ENCODE results near the gene CSH2.
"Not testable (repeated sequence)": the region's sequence is repeated elsewhere in the genome, so short reads cannot be mapped to it uniquely, and the experiment has no call there.

CSH2 gene

DNA sequence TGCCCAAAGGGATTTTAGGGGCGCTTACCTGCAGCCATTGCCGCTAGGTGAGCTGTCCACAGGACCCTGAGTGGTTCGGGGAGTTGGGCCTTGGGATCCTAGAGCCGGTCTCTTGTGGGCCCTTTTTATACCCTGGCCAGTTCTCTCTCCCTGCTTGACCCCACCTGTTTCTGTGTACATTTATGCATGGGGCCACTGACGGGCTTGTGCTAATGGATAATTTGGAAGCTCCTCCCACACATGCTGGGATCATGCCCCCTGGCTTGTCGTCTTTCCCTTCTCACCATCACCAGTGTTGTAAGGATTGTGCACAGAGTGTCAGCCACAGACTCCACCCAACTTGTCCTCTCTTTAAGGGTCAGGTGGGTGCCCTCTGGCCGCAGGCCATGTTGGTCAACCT, at the start of gene CSH2:
TSS of gene CSH2 (minus strand) at position 101 of the 400 bp plus-strand sequence. CDS start at position 38, 63 bp downstream.
- not testable (repeated sequence) for DNase-seq

DNA sequence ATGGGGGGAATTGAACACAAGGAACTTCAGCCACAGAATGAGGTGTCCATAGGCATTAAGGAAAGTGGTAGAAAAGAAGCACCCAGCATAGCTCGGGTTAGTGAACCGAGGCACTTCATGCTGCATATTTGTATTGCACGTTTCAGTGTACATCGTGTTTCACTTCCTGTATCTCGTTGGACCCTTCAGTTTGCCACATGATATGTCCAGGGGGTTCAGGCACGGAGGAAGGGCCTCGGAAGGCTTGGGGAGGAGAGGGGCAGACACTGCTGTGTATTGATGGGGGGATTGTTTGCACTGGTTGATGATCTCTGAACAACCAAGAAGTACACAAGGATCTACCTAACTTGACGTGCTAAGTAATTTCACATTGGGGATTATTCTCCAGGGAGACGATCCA, 48.9 kb upstream of the CSH2 start:
- DNase-seq: not testable (repeated sequence)

DNA sequence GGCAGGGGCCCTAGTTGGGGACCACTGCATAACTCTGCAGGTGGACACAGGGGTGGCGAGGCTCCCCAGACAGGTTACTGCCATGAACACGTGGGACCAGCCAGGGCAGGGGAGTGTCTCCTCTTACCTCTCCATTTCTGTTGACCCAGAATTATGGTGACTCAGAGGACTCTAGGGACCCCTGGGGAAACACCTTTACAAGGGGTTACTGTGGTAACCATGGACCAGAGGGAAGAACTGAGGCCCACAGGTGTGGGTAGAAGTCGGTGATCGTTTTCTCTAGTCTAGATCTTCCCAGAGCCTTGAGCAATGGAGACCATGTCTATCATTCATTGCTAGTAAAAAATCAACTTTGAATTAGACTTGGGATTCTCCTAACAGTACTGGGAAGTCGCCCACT, 47.3 kb upstream of the CSH2 start:
- not testable (repeated sequence) for DNase-seq

DNA sequence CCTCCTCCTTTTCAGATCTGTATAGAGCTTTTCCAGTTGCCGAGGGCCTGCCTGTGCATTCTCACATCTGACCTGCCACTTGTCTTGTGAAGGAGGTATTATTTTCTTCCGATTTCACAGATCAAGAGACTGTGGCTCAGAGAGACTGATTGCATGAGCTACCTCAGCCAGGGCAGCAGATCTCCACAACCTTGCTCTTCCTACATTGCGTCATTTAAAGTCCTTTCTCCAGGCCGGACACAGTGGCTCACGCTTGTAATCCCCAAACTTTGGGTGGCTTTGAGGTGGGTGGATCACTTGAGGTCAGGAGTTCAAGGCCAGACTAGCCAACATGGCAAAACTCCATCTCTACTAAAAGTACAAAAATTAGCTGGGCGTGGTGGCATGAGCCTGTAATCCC, 46.6 kb upstream of the CSH2 start:
- not testable (repeated sequence) for DNase-seq

DNA sequence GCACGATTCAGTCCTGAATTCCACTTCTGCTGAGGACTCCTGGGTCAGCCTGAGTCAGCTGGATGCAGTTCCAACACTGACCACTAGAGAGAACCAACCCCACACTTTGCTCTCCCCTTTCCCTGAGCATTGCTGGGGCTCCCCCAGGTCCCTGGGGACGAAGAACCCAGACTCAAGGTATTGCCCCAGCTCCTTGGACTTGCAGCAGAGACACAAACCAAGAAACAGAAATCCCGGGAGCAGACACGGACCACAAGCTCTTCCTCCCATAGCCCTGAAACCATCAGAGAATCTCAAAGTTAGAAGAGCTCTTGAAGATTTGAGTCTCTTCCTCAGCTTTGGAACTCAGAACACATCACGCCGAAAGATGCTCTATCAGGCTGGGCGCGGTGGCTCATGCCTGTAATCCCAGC, 45.8 kb upstream of the CSH2 start:
- peak; percentile 73 for DNase-seq

DNA sequence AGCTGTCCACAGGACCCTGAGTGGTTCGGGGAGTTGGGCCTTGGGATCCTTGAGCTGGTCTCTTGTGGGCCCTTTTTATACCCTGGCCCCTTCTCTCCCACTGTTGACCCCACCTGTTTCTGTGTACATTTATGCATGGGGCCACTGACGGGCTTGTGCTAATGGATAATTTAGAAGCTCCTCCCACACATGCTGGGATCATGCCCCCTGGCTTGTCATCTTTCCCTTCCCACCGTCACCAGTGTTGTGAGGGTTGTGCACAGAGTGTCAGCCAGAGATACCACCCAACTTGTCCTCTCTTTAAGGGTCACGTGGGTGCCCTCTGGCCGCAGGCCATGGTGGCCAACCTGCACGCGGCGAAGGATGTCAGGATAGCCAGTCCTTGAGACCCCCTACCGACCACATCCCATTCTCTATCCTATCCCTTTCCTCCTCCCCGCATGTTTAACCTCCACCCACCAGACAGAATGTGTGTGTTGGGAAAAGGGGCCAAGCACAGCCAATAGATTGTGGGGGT, 45.4 kb upstream of the CSH2 start, which contains the start of gene GH1:
TSS of gene GH1 (minus strand) at position 51 of the 517 bp plus-strand sequence. CDS start 63 bp downstream, outside the sequence.
- DNase-seq: not testable (repeated sequence)

DNA sequence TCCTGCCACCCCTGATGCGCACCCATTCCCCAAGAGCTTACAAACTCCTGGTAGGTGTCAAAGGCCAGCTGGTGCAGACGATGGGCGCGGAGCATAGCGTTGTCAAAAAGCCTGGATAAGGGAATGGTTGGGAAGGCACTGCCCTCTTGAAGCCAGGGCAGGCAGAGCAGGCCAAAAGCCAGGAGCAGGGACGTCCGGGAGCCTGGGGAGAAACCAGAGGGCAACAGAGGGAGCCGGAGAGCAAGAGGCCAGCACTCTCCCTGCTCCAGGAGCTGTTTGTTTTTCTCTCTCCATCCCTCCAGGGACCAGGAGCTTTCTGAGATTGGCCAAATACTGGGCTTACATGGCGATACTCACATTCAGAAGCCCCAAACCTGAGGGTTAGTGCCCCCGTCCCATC, 44.8 kb upstream of the CSH2 start:
- no peak for DNase-seq

DNA sequence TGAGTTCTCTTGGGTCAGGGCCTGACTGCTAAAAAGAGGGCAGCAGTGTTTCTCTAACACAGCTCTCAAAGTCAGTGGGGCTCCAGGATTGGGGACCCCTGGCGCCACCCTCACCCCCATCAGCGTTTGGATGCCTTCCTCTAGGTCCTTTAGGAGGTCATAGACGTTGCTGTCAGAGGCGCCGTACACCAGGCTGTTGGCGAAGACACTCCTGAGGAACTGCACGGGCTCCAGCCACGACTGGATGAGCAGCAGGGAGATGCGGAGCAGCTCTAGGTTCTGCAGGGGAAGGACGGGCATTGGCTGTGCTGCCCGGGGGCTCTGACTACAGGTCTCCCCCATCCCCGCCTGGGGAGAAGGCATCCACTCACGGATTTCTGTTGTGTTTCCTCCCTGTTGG, 44.2 kb upstream of the CSH2 start:
- no peak for DNase-seq

DNA sequence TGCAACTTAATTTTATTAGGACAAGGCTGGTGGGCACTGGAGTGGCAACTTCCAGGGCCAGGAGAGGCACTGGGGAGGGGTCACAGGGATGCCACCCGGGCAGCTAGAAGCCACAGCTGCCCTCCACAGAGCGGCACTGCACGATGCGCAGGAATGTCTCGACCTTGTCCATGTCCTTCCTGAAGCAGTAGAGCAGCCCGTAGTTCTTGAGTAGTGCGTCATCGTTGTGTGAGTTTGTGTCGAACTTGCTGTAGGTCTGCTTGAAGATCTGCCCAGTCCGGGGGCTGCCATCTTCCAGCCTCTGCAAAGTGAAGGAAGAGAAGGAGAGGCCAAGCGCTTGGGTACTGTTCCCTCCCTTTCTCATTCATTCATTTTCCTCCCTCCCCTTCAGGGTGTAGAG, 43.7 kb upstream of the CSH2 start:
- DNase-seq: not testable (repeated sequence)

DNA sequence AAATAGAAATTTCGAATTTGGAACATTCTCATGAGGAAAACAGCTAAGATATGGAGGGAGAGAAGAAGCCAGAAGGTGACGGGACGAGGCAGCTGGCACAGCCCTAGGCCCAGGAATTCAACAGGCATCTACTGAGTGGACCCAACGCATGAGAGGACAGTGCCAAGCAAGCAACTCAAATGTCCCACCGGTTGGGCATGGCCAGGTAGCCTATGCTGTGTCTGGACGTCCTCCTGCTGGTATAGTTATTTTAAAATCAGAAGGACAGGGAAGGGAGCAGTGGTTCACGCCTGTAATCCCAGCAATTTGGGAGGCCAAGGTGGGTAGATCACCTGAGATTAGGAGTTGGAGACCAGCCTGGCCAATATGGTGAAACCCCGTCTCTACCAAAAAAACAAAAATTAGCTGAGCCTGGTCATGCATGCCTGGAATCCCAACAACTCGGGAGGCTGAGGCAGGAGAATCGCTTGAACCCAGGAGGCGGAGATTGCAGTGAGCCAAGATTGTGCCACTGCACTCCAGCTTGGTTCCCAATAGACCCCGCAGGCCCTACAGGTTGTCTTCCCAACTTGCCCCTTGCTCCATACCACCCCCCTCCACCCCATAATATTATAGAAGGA, 43.2 kb upstream of the CSH2 start:
- no peak for DNase-seq

DNA sequence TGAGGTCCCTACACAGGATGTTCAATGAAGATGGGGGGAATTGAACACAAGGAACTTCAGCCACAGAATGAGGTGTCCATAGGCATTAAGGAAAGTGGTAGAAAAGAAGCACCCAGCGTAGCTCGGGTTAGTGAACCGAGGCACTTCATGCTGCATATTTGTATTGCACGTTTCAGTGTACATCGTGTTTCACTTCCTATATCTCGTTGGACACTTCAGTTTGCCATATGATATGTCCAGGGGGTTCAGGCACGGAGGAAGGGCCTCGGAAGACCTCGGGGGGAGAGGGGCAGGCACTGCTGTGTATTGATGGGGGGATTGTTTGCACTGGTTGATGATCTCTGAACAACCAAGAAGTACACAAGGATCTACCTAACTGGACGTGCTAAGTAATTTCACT, 42.3 kb upstream of the CSH2 start:
- not testable (repeated sequence) for DNase-seq

DNA sequence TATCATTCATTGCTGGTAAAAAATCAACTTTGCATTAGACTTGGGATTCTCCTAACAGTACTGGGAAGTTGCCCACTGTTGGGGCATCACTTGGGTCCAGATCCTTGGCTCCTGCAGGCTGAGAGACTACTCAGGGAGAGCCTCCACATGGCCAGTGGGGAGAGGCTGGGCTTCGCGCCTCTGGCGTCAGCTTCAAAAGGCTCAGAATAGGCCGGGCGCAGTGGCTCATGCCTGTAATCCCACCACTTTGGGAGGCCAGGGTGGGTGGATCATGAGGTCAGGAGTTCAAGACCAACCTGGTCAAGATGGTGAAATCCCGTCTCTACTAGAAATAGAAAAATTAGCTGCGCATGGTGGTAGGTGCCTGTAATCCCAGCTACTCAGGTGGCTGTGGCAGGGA, 41.0 kb upstream of the CSH2 start:
- DNase-seq: no peak

DNA sequence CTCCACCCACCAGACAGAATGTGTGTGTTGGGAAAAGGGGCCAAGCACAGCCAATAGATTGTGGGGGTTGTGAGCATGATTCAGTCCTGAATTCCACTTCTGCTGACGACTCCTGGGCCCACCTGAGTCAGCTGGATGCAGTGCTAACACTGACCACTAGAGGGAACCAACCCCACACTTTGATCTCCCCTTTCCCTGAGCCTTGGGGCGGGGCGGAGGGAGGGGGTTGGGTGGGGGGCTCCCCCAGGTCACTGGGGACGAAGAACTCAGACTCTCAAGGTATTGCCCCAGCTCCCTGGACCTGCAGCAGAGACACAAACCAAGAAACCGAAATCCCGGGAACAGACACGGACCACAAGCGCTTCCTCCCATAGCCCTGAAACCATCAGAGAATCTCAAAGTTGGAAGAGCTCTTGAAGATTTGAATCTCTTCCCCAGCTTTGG, 38.2 kb upstream of the CSH2 start:
- DNase-seq: peak; percentile 68

DNA sequence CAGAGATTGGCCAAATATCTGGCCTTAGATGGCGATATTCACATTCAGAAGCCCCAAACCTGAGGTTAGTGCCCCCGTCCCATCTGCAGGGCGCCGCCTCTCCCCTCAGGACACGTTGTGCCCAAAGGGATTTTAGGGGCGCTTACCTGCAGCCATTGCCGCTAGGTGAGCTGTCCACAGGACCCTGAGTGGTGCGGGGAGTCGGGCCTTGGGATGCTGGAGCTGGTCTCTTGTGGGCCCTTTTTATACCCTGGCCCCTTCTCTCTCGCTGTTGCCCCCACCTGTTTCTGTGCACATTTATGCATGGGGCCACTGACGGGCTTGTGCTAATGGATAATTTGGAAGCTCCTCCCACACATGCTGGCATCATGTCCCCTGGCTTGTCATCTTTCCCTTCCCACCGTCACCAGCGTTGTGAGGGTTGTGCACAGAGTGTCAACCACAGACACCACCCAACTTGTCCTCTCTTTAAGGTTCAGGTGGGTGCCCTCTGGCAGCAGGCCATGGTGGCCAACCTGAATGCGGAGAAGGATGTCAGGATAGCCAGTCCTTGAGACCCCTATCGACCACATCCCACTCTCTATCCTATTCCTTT, 37.7 kb upstream of the CSH2 start, which contains the start of gene CSHL1:
TSS of gene CSHL1 (minus strand) at position 218 of the 595 bp plus-strand sequence. CDS start at position 156, 62 bp downstream.
- DNase-seq: no peak

DNA sequence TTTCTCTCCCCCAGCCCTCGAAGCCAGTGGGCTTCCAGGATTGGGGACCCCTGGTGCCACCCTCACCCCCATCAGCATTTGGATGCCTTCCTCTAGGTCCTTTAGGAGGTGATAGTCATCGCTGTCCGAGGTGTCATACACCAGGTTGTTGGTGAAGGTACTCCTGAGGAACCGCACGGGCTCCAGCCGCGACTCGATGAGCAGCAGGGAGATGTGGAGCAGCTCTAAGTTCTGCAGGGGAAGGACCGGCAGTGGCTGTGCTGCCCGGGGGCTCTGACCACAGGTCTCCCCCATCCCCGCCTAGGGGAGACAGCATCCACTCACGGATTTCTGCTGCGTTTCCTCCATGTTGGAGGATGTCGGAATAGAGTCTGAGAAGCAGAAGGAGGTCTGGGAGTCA, 36.6 kb upstream of the CSH2 start:
- DNase-seq: no peak

DNA sequence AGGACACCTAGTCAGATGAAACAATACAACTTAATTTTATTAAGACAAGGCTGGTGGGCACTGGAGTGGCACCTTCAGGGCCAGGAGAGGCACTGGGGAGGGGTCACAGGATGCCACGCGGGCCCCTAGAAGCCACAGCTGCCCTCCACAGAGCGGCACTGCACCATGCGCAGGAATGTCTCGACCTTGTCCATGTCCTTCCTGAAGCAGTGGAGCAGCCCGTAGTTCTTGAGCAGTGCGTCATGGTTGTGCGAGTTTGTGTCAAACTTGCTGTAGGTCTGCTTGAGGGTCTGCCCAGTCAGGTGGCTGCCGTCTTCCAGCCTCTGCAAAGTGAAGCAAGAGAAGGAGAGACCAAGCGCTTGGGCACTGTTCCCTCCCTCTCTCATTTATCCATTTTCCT, 36.1 kb upstream of the CSH2 start:
- not testable (repeated sequence) for DNase-seq

DNA sequence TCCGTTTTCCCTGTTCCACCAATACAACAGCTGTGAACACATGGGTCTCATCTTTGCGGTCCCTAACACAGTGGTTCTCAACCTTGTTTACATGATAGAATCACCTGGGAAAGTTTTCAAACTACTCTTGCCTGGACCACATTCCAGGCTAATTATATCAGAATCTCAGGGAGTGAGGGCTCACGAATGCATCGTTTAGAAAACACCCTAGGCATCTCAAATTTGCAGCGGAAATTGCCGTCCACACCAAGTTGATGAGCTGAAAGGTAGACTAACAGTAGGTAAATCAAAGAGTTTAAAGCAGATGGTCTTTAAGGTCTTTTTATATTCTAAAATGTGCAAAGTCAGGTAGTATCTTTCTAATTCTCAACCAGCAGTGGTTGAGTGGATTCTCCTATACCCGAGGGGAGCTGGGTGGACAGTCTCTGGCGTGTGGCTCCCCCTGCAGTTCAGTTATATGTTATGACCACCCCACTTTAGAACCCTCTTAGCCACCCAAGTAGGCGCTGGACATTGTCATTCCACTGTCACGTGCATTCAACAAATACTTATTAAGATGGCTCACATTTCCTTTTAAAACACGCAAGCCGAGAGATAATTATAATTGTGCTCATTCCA, 33.8 kb upstream of the CSH2 start:
- not testable (repeated sequence) for DNase-seq

DNA sequence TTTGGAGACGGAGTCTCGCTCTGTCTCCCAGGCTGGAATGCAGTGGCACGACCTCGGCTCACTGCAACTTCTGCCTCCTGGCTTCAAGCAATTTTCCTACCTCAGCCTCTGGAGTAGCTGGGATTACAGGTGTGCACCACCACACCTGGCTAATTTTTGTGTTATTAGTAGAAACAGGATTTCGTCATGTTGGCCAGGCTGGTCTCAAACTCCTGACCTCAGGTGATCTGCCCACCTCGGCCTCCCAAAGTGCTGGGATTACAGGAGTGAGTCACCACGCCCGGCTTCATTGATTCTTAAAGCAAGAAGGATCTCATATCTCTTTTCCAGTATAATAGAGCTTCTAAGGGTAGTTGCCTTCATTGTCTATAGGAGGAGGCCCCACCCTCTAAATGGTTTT, 31.3 kb upstream of the CSH2 start:
- not testable (repeated sequence) for DNase-seq

DNA sequence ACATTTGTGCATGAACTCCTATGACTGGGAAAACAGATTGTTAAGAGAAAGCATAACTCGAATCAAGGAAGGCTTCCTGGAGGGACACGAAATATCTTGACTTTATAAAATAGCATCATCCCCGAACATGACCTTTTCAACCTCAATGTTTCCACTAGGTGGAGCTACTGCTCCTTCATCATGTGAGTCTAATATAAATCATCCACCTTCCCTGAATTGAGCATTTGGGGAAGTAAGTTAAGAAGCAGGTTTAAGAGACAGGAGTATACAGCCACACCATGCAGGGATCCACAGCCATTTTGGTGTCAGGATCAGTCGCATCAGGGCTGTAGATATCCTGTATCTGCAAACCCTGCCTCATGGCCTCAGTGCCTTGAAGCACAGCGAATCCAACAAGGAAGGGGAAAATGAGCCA, 30.3 kb upstream of the CSH2 start:
- DNase-seq: not testable (repeated sequence)

DNA sequence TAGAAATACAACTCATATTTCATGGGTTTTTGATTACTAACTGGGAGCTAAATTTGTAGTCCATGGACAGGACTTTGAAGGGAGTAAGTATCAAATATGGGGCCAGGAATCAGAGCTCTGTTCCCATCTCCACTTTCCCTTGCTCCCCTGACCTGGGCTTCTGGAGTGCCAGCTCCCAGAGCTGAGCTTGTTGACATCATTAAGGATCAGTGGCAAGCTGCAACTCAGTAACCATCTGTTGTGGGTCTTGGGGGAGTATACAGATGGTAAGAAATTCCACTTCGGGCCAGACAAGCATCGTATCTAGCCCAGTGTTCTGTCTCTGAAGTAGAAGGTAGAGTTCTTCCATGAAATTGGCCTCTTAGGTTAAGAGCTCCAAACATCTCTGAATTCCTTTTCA, 28.5 kb upstream of the CSH2 start:
- DNase-seq: not testable (repeated sequence)

DNA sequence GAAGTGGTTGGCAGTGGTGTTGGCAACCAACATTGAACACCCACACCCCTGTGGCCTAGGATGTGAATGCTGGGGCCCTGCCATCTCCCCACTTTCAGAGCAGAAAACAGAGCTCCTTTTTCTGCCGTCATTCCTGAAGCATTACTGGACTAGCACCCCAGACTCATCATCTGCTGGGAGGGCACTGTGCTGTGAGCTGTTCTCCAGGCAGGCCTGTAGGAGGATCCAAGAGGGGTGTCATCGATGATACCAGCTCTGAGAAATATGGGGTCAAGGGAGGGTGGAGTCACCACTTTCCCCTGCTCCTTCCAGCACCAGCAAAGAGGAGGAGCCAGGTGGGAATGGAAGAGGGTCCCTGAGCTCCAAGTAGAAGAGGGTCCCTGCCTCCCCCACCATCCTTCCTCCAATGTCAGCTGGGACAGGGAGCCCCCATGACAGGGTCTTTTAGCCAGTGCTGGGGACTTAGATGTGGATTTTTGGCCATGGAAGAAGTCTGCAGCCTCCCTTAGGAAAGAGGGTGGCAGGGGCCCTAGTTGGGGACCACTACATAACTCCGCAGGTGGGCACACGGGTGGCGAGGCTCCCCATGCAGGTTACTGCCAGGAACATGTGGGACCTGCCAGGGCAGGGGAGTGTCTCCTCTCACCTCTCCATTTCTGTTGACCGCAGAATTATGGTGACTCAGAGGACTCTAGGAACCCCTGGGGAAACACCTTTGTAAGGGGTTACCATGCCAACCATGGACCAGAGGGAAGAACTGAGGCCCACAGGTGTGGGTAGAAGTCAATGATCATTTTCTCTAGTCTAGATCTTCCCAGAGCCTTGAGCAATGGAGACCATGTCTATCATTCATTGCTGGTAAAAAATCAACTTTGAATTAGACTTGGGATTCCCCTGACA, 25.7 kb upstream of the CSH2 start:
- DNase-seq: peak; percentile 50

DNA sequence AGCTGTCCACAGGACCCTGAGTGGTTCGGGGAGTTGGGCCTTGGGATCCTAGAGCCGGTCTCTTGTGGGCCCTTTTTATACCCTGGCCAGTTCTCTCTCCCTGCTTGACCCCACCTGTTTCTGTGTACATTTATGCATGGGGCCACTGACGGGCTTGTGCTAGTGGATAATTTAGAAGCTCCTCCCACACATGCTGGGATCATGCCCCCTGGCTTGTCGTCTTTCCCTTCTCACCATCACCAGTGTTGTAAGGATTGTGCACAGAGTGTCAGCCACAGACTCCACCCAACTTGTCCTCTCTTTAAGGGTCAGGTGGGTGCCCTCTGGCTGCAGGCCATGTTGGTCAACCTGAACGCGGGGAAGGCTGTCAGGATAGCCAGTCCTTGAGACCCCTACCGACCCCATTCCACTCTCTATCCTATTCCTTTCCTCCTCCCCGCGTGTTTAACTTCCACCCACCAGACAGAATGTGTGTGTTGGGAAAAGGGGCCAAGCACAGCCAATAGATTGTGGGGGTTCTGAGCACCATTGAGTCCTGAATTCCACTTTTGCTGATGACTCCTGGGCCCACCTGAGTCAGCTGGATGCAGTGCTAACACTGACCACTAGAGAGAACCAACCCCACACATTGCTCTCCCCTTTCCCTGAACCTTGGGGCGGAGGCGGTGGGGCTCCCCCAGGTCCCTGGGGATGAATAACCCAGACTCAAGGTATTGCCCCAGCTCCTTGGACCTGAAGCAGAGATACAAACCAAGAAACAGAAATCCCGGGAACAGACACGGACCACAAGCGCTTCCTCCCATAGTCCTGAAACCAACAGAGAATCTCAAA, 23.3 kb upstream of the CSH2 start, which contains the start of gene CSH1:
TSS of gene CSH1 (minus strand) at position 51 of the 831 bp plus-strand sequence. CDS start 63 bp downstream, outside the sequence.
- not testable (repeated sequence) for DNase-seq
